Brain microvascular endothelial cell (primary cell): ENCODE data around the gene CSNK1A1L.

Source experiments
- DNase-seq: peaks from one replicate; pipeline ENCODE4 v3.0.0-alpha.2; 2020
- H3K27ac ChIP-seq: fragments of 250-450 bp; sonication (Bioruptor Pico); 2 replicates; pipeline ENCODE4 v1.5.1; 2020; ENCODE audit warnings: mild to moderate bottlenecking, moderate library complexity
- H3K27me3 ChIP-seq: fragments of 250-450 bp; sonication (Bioruptor Pico); replicated peaks from 2 replicates; pipeline ENCODE4 v1.5.1; 2020; ENCODE audit warnings: mild to moderate bottlenecking
- H3K36me3 ChIP-seq: fragments of 250-450 bp; sonication (Bioruptor Pico); replicated peaks from 2 replicates; pipeline ENCODE4 v1.5.1; 2020; ENCODE audit warnings: mild to moderate bottlenecking
- H3K4me3 ChIP-seq: 2 replicates; pipeline ENCODE4 v1.5.1; 2011; ENCODE audit warnings: low read depth, mild to moderate bottlenecking, control low read depth, low read length, moderate library complexity
- CTCF ChIP-seq: IDR thresholded peaks from 2 replicates; pipeline ENCODE4 v1.5.1; 2011; ENCODE audit warnings: low read depth, mild to moderate bottlenecking, moderate library complexity, low read length, control low read depth, inconsistent platforms; ENCODE audit errors: missing control alignments
- in situ Hi-C: cut with HindIII; loops from 2 replicates; pipeline ENCODE4 v1.10.0; 2017; ENCODE audit warnings: low sequenced_read_pairs, low pct_ligation_motif_present

CSNK1A1L gene

GRCh38 chr13:37105251-37105714 is at the start of gene CSNK1A1L:
CSNK1A1L (minus strand) TSS chr13:37105664; CDS start chr13:37105256, 408 bp downstream.
- in situ Hi-C loops: no loop called here
- no peak for TF ChIP-seq CTCF
- Histone ChIP-seq H3K4me3 (no peak within 1 kb of the TSS), H3K27ac (no peak within 1 kb of the TSS), H3K27me3 (no peaks in the 10 kb centered on the region), H3K36me3 (no peaks in the 10 kb centered on the region)
- DNase-seq: no peak

GRCh38 chr13:37149380-37149779 is 43.9 kb upstream of the CSNK1A1L start:
- in situ Hi-C loops: no loop called here
- Histone ChIP-seq H3K27me3 (no peaks in the 10 kb centered on the region), H3K36me3 (no peaks in the 10 kb centered on the region), H3K4me3 (no peak overlapping the region), H3K27ac (no peak overlapping the region)
- DNase-seq: no peak
- TF ChIP-seq CTCF: no peak

- no peak overlapping the region for H3K4me3 ChIP-seq
- peak; percentile 21 for DNase-seq
- H3K27me3 ChIP-seq: no peaks in the 10 kb centered on the region
- TF ChIP-seq CTCF: no peak
- in situ Hi-C loops: no loop called here
- no peak overlapping the region for H3K27ac ChIP-seq
- no peaks in the 10 kb centered on the region for H3K36me3 ChIP-seq
These were observed 43.0 kb upstream of the CSNK1A1L start for GRCh38 chr13:37148501-37148900.

- no peak overlapping the region for H3K27ac ChIP-seq
- no peaks in the 10 kb centered on the region for H3K36me3 ChIP-seq
- no peaks in the 10 kb centered on the region for H3K27me3 ChIP-seq
- DNase-seq: peak; percentile 36
- TF ChIP-seq CTCF: no peak
- H3K4me3 ChIP-seq: no peak overlapping the region
- in situ Hi-C loops: no loop called here
These were observed 39.2 kb upstream of the CSNK1A1L start for GRCh38 chr13:37144661-37145060.

- DNase-seq: peak; percentile 20
These were observed 38.4 kb upstream of the CSNK1A1L start for GRCh38 chr13:37143911-37144310.

More at GRCh38 chr13:37143911-37144310, 38.4 kb upstream of the CSNK1A1L start:
- no peaks in the 10 kb centered on the region for H3K27me3 ChIP-seq
- no peak overlapping the region for H3K27ac ChIP-seq
- H3K4me3 ChIP-seq: no peak overlapping the region
- in situ Hi-C loops: no loop called here
- TF ChIP-seq CTCF: no peak
- H3K36me3 ChIP-seq: no peaks in the 10 kb centered on the region
